HUES64 (cell line): Measurements from ENCODE around the gene AEBP2.

ENCODE experiments used
- H3K27ac ChIP-seq: 2 replicates; pipeline ENCODE4 v1.7.0; 2013; ENCODE audit warnings: low read depth, low read length, inconsistent platforms
- H3K27me3 ChIP-seq: 2 replicates; pipeline ENCODE4 v1.6.1; 2013; ENCODE audit warnings: mild to moderate bottlenecking, low read length; ENCODE audit not compliant: insufficient read depth
- H3K36me3 ChIP-seq: 2 replicates; pipeline ENCODE4 v1.6.1; 2013; ENCODE audit warnings: mild to moderate bottlenecking, low read length; ENCODE audit not compliant: insufficient read depth
- H3K4me1 ChIP-seq: 2 replicates; pipeline ENCODE4 v1.6.1; 2013; ENCODE audit warnings: mild to moderate bottlenecking, low read length, moderate library complexity; ENCODE audit not compliant: insufficient read depth
- H3K4me3 ChIP-seq: 2 replicates; pipeline ENCODE4 v1.5.1; 2013; ENCODE audit warnings: mild to moderate bottlenecking, low read length, moderate library complexity
- H3K9ac ChIP-seq: 2 replicates; pipeline ENCODE4 v1.6.1; 2013; ENCODE audit warnings: mild to moderate bottlenecking, low read depth, low read length
- H3K9me3 ChIP-seq: 2 replicates; pipeline ENCODE4 v1.6.1; 2013; ENCODE audit warnings: low read depth, low read length; ENCODE audit not compliant: insufficient read depth
- WGBS: fragments of 150-250, 120-280 bp; methylation state at CpG from one replicate; pipeline ENCODE4 v1.1.7; 2013; ENCODE audit warnings: missing lambda C conversion rate; 5-methylcytosine and 5-hydroxymethylcytosine counted together

Gene AEBP2

GRCh38 chr12:19515179-19515578 lies 75.9 kb downstream of the AEBP2 start:
- peak overlapping the region; percentile 72 for H3K27ac ChIP-seq
- H3K27me3 ChIP-seq = no peaks in the 10 kb centered on the region
- no peak overlapping the region for H3K4me3 ChIP-seq
- peaks cover 84% of the 10 kb centered on the region for H3K36me3 ChIP-seq
- 89% methylated on average over 5 of the region's 5 CpGs for WGBS
- H3K9ac ChIP-seq = no peak overlapping the region
- no peaks in the 10 kb centered on the region for H3K9me3 ChIP-seq
- peaks cover 20% of the 10 kb centered on the region for H3K4me1 ChIP-seq

- 100% methylated on average over 1 of the region's 1 CpG for WGBS
Measured at GRCh38 chr12:19517583-19517982, 78.3 kb downstream of the AEBP2 start.

GRCh38 chr12:19518209-19518608 lies 78.9 kb downstream of the AEBP2 start:
- Histone ChIP-seq H3K9me3 (no peaks in the 10 kb centered on the region), H3K4me1 (peaks cover 20% of the 10 kb centered on the region), H3K4me3 (no peak overlapping the region), H3K27ac (no peak overlapping the region), H3K9ac (no peak overlapping the region), H3K27me3 (no peaks in the 10 kb centered on the region), H3K36me3 (peaks cover 81% of the 10 kb centered on the region)
- no CpG with 5 or more reads among the region's 1 CpG for WGBS

More at GRCh38 chr12:19517583-19517982, 78.3 kb downstream of the AEBP2 start:
- Histone ChIP-seq H3K9me3 (no peaks in the 10 kb centered on the region), H3K27me3 (no peaks in the 10 kb centered on the region), H3K4me1 (peaks cover 20% of the 10 kb centered on the region), H3K36me3 (peaks cover 86% of the 10 kb centered on the region), H3K9ac (no peak overlapping the region), H3K27ac (no peak overlapping the region), H3K4me3 (no peak overlapping the region)

- Histone ChIP-seq H3K27me3 (no peaks in the 10 kb centered on the region), H3K9me3 (no peaks in the 10 kb centered on the region), H3K9ac (no peak overlapping the region), H3K36me3 (peaks cover 57% of the 10 kb centered on the region), H3K27ac (no peak overlapping the region), H3K4me1 (peaks cover 3% of the 10 kb centered on the region; the same call in 1 of the 2 replicates), H3K4me3 (no peak overlapping the region)
- 100% methylated on average over 4 of the region's 5 CpGs for WGBS
Measured at GRCh38 chr12:19520646-19521415, 81.5 kb downstream of the AEBP2 start.

GRCh38 chr12:19525274-19525673 lies 86.0 kb downstream of the AEBP2 start:
- Histone ChIP-seq H3K36me3 (peaks cover 13% of the 10 kb centered on the region), H3K9me3 (no peaks in the 10 kb centered on the region), H3K27ac (no peak overlapping the region), H3K4me1 (no peaks in the 10 kb centered on the region), H3K9ac (no peak overlapping the region), H3K27me3 (no peaks in the 10 kb centered on the region), H3K4me3 (no peak overlapping the region)
- 93% methylated on average over 7 of the region's 7 CpGs for WGBS

- Histone ChIP-seq H3K27ac (no peak overlapping the region), H3K36me3 (no peaks in the 10 kb centered on the region), H3K27me3 (no peaks in the 10 kb centered on the region), H3K4me1 (no peaks in the 10 kb centered on the region), H3K9ac (no peak overlapping the region), H3K9me3 (no peaks in the 10 kb centered on the region), H3K4me3 (no peak overlapping the region)
- 83% methylated on average over 3 of the region's 3 CpGs for WGBS
Measured at GRCh38 chr12:19527866-19528265, 88.6 kb downstream of the AEBP2 start.

- Histone ChIP-seq H3K27me3 (no peaks in the 10 kb centered on the region), H3K4me1 (0 out of 2 replicates have a peak, but pooled peaks cover 4% of the 10 kb centered on the region), H3K9me3 (no peaks in the 10 kb centered on the region), H3K36me3 (no peaks in the 10 kb centered on the region), H3K9ac (no peak overlapping the region), H3K4me3 (no peak overlapping the region), H3K27ac (no peak overlapping the region)
- 97% methylated on average over 2 of the region's 2 CpGs for WGBS
Measured at GRCh38 chr12:19528750-19529149, 89.5 kb downstream of the AEBP2 start.

- H3K27me3 ChIP-seq = no peaks in the 10 kb centered on the region
- H3K9me3 ChIP-seq = no peaks in the 10 kb centered on the region
- H3K9ac ChIP-seq = no peak overlapping the region
- H3K36me3 ChIP-seq = no peaks in the 10 kb centered on the region
- H3K27ac ChIP-seq = no peak overlapping the region
- H3K4me3 ChIP-seq = no peak overlapping the region
- H3K4me1 ChIP-seq = 0 out of 2 replicates have a peak, but pooled peaks cover 4% of the 10 kb centered on the region
- WGBS = 98% methylated on average over 4 of the region's 6 CpGs
Measured at GRCh38 chr12:19529951-19530636, 90.8 kb downstream of the AEBP2 start.

- Histone ChIP-seq H3K27ac (no peak overlapping the region), H3K9me3 (no peaks in the 10 kb centered on the region), H3K9ac (no peak overlapping the region), H3K36me3 (no peaks in the 10 kb centered on the region), H3K27me3 (no peaks in the 10 kb centered on the region), H3K4me3 (no peak overlapping the region), H3K4me1 (0 out of 2 replicates have a peak, but pooled peaks cover 4% of the 10 kb centered on the region)
Measured at GRCh38 chr12:19530637-19531023, 91.3 kb downstream of the AEBP2 start.

GRCh38 chr12:19533567-19533966 lies 94.3 kb downstream of the AEBP2 start:
- Histone ChIP-seq H3K9me3 (no peaks in the 10 kb centered on the region), H3K27ac (no peak overlapping the region), H3K27me3 (no peaks in the 10 kb centered on the region), H3K4me3 (no peak overlapping the region), H3K36me3 (no peaks in the 10 kb centered on the region), H3K9ac (no peak overlapping the region), H3K4me1 (0 out of 2 replicates have a peak, but pooled peaks cover 4% of the 10 kb centered on the region)
- WGBS = 91% methylated on average over 3 of the region's 3 CpGs

- Histone ChIP-seq H3K9me3 (no peaks in the 10 kb centered on the region), H3K4me3 (no peak overlapping the region), H3K36me3 (no peaks in the 10 kb centered on the region), H3K4me1 (peaks cover 9% of the 10 kb centered on the region; the same call in 1 of the 2 replicates), H3K27ac (no peak overlapping the region), H3K9ac (no peak overlapping the region), H3K27me3 (no peaks in the 10 kb centered on the region)
Measured at GRCh38 chr12:19539071-19539470, 99.8 kb downstream of the AEBP2 start.
